Kidney (tissue), 14 donors: Measurements from ENCODE around the gene NRP2. TPM values are rescaled to one million over a fixed set of nuclear protein-coding genes. Genes with fewer than 3 reads are reported as not detected.

Experiments
- DNase-seq, 5 donors: peaks; one replicate each; pipeline ENCODE4 v3.0.0-alpha.2; 2013 to 2020
- FAIRE-seq: peaks from 2 replicates; lab custom pipeline; 2012; peaks lifted over from hg19 to GRCh38; lab: Jason Lieb, UNC
- H3K27ac ChIP-seq, 2 donors: one replicate each; pipeline ENCODE4 v1.7.0; 2013; ENCODE audit warnings: low read depth in 2 of 2, low read length in 2 of 2, inconsistent platforms in 1 of 2
- H3K27me3 ChIP-seq: one replicate; pipeline ENCODE4 v1.7.1; 2013; ENCODE audit warnings: low read length, inconsistent platforms; ENCODE audit not compliant: control insufficient read depth, insufficient read depth
- H3K36me3 ChIP-seq, 3 donors: one replicate each; pipeline versions ENCODE4 v1.7.0 to v1.7.1; 2013; ENCODE audit warnings: low read length in 3 of 3, control low read depth in 1 of 3, inconsistent platforms in 1 of 3; ENCODE audit not compliant: insufficient read depth in 3 of 3, control insufficient read depth in 2 of 3
- H3K4me1 ChIP-seq, 3 donors: one replicate each; pipeline versions ENCODE4 v1.7.0 to v1.7.1; 2013; ENCODE audit warnings: low read length in 3 of 3, inconsistent platforms in 1 of 3, low read depth in 1 of 3; ENCODE audit not compliant: control insufficient read depth in 2 of 3, insufficient read depth in 2 of 3
- H3K4me3 ChIP-seq, 3 donors: one replicate each; pipeline versions ENCODE4 v1.7.0 to v1.8.1; 2013; ENCODE audit warnings: low read length in 3 of 3, control low read depth in 1 of 3, inconsistent platforms in 1 of 3
- H3K9ac ChIP-seq, 3 donors: one replicate each; pipeline versions ENCODE4 v1.7.0 to v1.7.1; 2013; ENCODE audit warnings: low read length in 3 of 3, control low read depth in 1 of 3, inconsistent platforms in 1 of 3
- H3K9me3 ChIP-seq, 3 donors: one replicate each; pipeline versions ENCODE4 v1.7.0 to v1.7.1; 2013; ENCODE audit warnings: low read length in 3 of 3, control low read depth in 1 of 3, inconsistent platforms in 1 of 3; ENCODE audit not compliant: control insufficient read depth in 2 of 3, insufficient read depth in 1 of 3
- CTCF ChIP-seq: IDR thresholded peaks from 3 replicates; pipeline ENCODE4 v1.5.1; 2012; ENCODE audit warnings: mild to moderate bottlenecking, moderate library complexity, borderline replicate concordance; ENCODE audit not compliant: insufficient read depth; ENCODE audit errors: extremely low read depth
- intact Hi-C: fragments of 100-400 bp; cut with DNase I; formaldehyde crosslinking; loops from one replicate; pipeline ENCODE4 v1.11.1; 2022
- polyA plus RNA-seq: library from polyadenylated mRNA; stranded (reverse); fragments of 350-450 nt; fragmentation: Illumina TruSeq; extraction: RNeasy Lipid Tissue Mini Kit (QIAGEN cat#74804); gene quantifications from one replicate; pipeline ENCODE4 v1.2.3, GENCODE V29; 2014; ENCODE audit warnings: low read depth, low replicate concordance; ENCODE audit not compliant: insufficient read depth
- total RNA-seq: library from RNA; stranded (reverse); fragmentation: NEBNext Ultra II Directional; extraction: Animal tissue kit (Norgen Biotek cat#: 25700); gene quantifications from one replicate; pipeline ENCODE4 v1.2.1, GENCODE V29; 2021
- donor health status: control.
- donor health status: control.
- donor health status: control.
- donor health status: control.
- donor health status: control.
- donor health status: DM: yes; HTN: yes; CAD: no.
- donor health status: Normal renal cell carcinoma (clear cell type).

Gene NRP2
- total and polyA plus RNA-seq, 2 donors from 2014 or later = 2.3 to 37.7 TPM

- Histone ChIP-seq H3K27me3 (no peaks in the 10 kb centered on the region), H3K9ac (no peak overlapping the region), H3K27ac (no peak overlapping the region), H3K36me3 (no peaks in the 10 kb centered on the region), H3K4me3 (no peak overlapping the region), H3K9me3 (no peaks in the 10 kb centered on the region), H3K4me1 (no peaks in the 10 kb centered on the region)
- DNase-seq = no peak
- FAIRE-seq = no peak
- no peak for TF ChIP-seq CTCF
- intact Hi-C loops = no loop called here
These were observed 19.9 kb upstream of the NRP2 start for GRCh38 chr2:205662206-205662965.

- TF ChIP-seq CTCF = no peak
- intact Hi-C loops = no loop called here
- Histone ChIP-seq H3K27me3 (no peaks in the 10 kb centered on the region), H3K4me3 (no peak overlapping the region), H3K9me3 (no peaks in the 10 kb centered on the region), H3K9ac (no peak overlapping the region), H3K27ac (no peak overlapping the region), H3K4me1 (no peaks in the 10 kb centered on the region), H3K36me3 (no peaks in the 10 kb centered on the region)
- DNase-seq (no peak), FAIRE-seq (no peak)
These were observed 16.5 kb upstream of the NRP2 start for GRCh38 chr2:205665791-205666190.

GRCh38 chr2:205670292-205670691 is 12.0 kb upstream of the NRP2 start:
- no peaks in the 10 kb centered on the region for H3K27me3 ChIP-seq
- no peaks in the 10 kb centered on the region for H3K4me1 ChIP-seq
- intact Hi-C loops = no loop called here
- DNase-seq (no peak), FAIRE-seq (no peak)
- no peak overlapping the region for H3K4me3 ChIP-seq
- H3K27ac ChIP-seq = no peak overlapping the region
- no peaks in the 10 kb centered on the region for H3K9me3 ChIP-seq
- no peak overlapping the region for H3K9ac ChIP-seq
- TF ChIP-seq CTCF = no peak
- no peaks in the 10 kb centered on the region for H3K36me3 ChIP-seq
